IPS DF 19.7 (cell line): ENCODE measurements around the gene IFNG-AS1.

Source experiments
- DNase-seq: peaks from one replicate; pipeline ENCODE4 v3.0.0-alpha.2; 2013; ENCODE audit warnings: low read depth, low spot score

Gene IFNG-AS1

GRCh38 chr12:67989184-67989920, at the start of gene IFNG-AS1:
Gene IFNG-AS1, plus strand, starts transcription at chr12:67989447.
- DNase-seq, result no peak

- no peak for DNase-seq
Observed at GRCh38 chr12:67939611-67940010, 49.6 kb upstream of the IFNG-AS1 start.

GRCh38 chr12:67940780-67941243, 48.4 kb upstream of the IFNG-AS1 start:
- DNase-seq, result no peak

- no peak for DNase-seq
Observed at GRCh38 chr12:67942724-67943123, 46.5 kb upstream of the IFNG-AS1 start.

- DNase-seq, result no peak
Observed at GRCh38 chr12:67943141-67943892, 45.9 kb upstream of the IFNG-AS1 start.

- no peak for DNase-seq
Observed at GRCh38 chr12:67944093-67944492, 45.2 kb upstream of the IFNG-AS1 start.

- no peak for DNase-seq
Observed at GRCh38 chr12:67952787-67953186, 36.5 kb upstream of the IFNG-AS1 start.

GRCh38 chr12:67957383-67957782, 31.9 kb upstream of the IFNG-AS1 start:
- DNase-seq, result no peak

- no peak for DNase-seq
Observed at GRCh38 chr12:67958187-67958586, 31.1 kb upstream of the IFNG-AS1 start.

- no peak for DNase-seq
Observed at GRCh38 chr12:67964456-67964855, 24.8 kb upstream of the IFNG-AS1 start.

- DNase-seq, result no peak
Observed at GRCh38 chr12:67966560-67966959, 22.7 kb upstream of the IFNG-AS1 start.

- no peak for DNase-seq
Observed at GRCh38 chr12:67968321-67968720, 20.9 kb upstream of the IFNG-AS1 start.

GRCh38 chr12:67968725-67969124, 20.5 kb upstream of the IFNG-AS1 start:
- DNase-seq, result no peak

GRCh38 chr12:67969134-67969802, 20.0 kb upstream of the IFNG-AS1 start:
- no peak for DNase-seq

- no peak for DNase-seq
Observed at GRCh38 chr12:67977668-67978067, 11.6 kb upstream of the IFNG-AS1 start.

GRCh38 chr12:67980391-67980790, 8.9 kb upstream of the IFNG-AS1 start:
- no peak for DNase-seq

- DNase-seq, result no peak
Observed at GRCh38 chr12:67981287-67982162, 7.7 kb upstream of the IFNG-AS1 start.

GRCh38 chr12:67982164-67982563, 7.1 kb upstream of the IFNG-AS1 start:
- no peak for DNase-seq

GRCh38 chr12:67986632-67987031, 2.6 kb upstream of the IFNG-AS1 start:
- no peak for DNase-seq

GRCh38 chr12:67988601-67989021, 636 bp upstream of the IFNG-AS1 start:
- no peak for DNase-seq

GRCh38 chr12:67991158-67991557, 1.9 kb downstream of the IFNG-AS1 start:
- no peak for DNase-seq
